A673 (cell line): ENCODE data around the gene OR13G1. TPM values are rescaled to one million over a fixed set of nuclear protein-coding genes. Genes with fewer than 3 reads are reported as not detected.

Experiments
- BruUV-seq: library from RNA; stranded (reverse); fragments of 400-500 nt; replicated peaks from 2 replicates; lab custom pipeline; 2021; lab: Mats Ljungman, UMichigan
- CTCF ChIA-PET: fragments of 300-600 bp; sonication (Branson Sonifier 250); formaldehyde crosslinking; loops from one replicate; lab custom pipeline; 2022; ENCODE audit warnings: antibody characterized with exemption; lab: Charles Lee
- POLR2A ChIA-PET: fragments of 300-600 bp; sonication (Branson Sonifier 250); formaldehyde crosslinking; loops from one replicate; lab custom pipeline; 2022; ENCODE audit warnings: antibody characterized with exemption; ENCODE audit not compliant: low non-redundant PET; lab: Charles Lee
- DNase-seq: peaks from one replicate; pipeline ENCODE4 v3.0.0-alpha.2; 2015; ENCODE audit warnings: low spot score
- H3K27ac ChIP-seq: fragments of 200-600 bp; sonication (generic); 2 replicates; pipeline ENCODE4 v1.5.1; 2016; ENCODE audit warnings: mixed run types, low read depth, mild to moderate bottlenecking, mixed read lengths, antibody characterized with exemption, low read length; ENCODE audit not compliant: poor library complexity, severe bottlenecking
- H3K27me3 ChIP-seq: fragments of 200-600 bp; sonication (generic); replicated peaks from 2 replicates; pipeline ENCODE4 v1.6.1; 2017; ENCODE audit warnings: mixed run types, low read depth, mild to moderate bottlenecking, mixed read lengths, antibody characterized with exemption, low read length; ENCODE audit not compliant: insufficient read depth, poor library complexity
- H3K36me3 ChIP-seq: fragments of 200-600 bp; sonication (generic); 2 replicates; pipeline ENCODE4 v1.6.1; 2016; ENCODE audit warnings: mixed run types, mild to moderate bottlenecking, mixed read lengths, antibody characterized with exemption, low read length; ENCODE audit not compliant: insufficient read depth, poor library complexity, severe bottlenecking
- H3K4me1 ChIP-seq: fragments of 200-600 bp; sonication (generic); 2 replicates; pipeline ENCODE4 v1.6.1; 2017; ENCODE audit warnings: mixed run types, mild to moderate bottlenecking, mixed read lengths, antibody characterized with exemption, low read length; ENCODE audit not compliant: insufficient read depth, poor library complexity, severe bottlenecking
- H3K4me3 ChIP-seq: fragments of 200-600 bp; sonication (generic); 2 replicates; pipeline ENCODE4 v1.5.1; 2016; ENCODE audit warnings: low read depth, mixed run types, mild to moderate bottlenecking, mixed read lengths, low read length; ENCODE audit not compliant: poor library complexity, severe bottlenecking
- H3K9me3 ChIP-seq: fragments of 200-600 bp; sonication (generic); 2 replicates; pipeline ENCODE4 v1.6.1; 2016; ENCODE audit warnings: mixed run types, low read depth, mild to moderate bottlenecking, mixed read lengths, antibody characterized with exemption, low read length; ENCODE audit not compliant: poor library complexity, severe bottlenecking
- CTCF ChIP-seq: fragments of 300-800, 200-600 bp; sonication (generic); conservative IDR thresholded peaks from 2 replicates; pipeline ENCODE4 v1.5.1; 2017; ENCODE audit warnings: low read depth, mild to moderate bottlenecking, antibody characterized with exemption, low read length, moderate library complexity, mixed read lengths
- EZH2 ChIP-seq: fragments of 200-600 bp; sonication (generic); IDR thresholded peaks from 2 replicates; pipeline ENCODE4 v1.6.1; 2017; ENCODE audit warnings: borderline replicate concordance, low read depth, mild to moderate bottlenecking, mixed read lengths, antibody characterized with exemption, low read length; ENCODE audit not compliant: poor library complexity, severe bottlenecking
- intact Hi-C: fragments of 100-400 bp; cut with micrococcal nuclease; formaldehyde crosslinking; loops from one replicate; pipeline ENCODE4 v1.10.0; 2022; ENCODE audit not compliant: unreplicated experiment
- total RNA-seq: library from RNA; stranded (reverse); gene quantifications from 2 replicates; pipeline ENCODE4 v1.2.3, GENCODE V29; 2021

Gene OR13G1
- total RNA-seq, 1 experiment from 2014 or later: not detected

- Histone ChIP-seq H3K36me3 (no peaks in the 10 kb centered on the region), H3K9me3 (no peaks in the 10 kb centered on the region), H3K27me3 (no peaks in the 10 kb centered on the region), H3K4me3 (no peak overlapping the region), H3K4me1 (no peaks in the 10 kb centered on the region), H3K27ac (no peak overlapping the region)
- POLR2A ChIA-PET: no interaction called here
- no TSS peak for BruUV-seq
- CTCF ChIA-PET: no interaction called here
- intact Hi-C loops: no loop called here
- no peak for DNase-seq
- TF ChIP-seq EZH2: no peak
- no peak for TF ChIP-seq CTCF
These were observed 632 bp upstream of the OR13G1 start for GRCh38 chr1:247680171-247680570.

- CTCF ChIA-PET: no interaction called here
- H3K27ac ChIP-seq: no peak overlapping the region
- BruUV-seq: no TSS peak
These were observed 10.3 kb downstream of the OR13G1 start for GRCh38 chr1:247669225-247669624.

GRCh38 chr1:247656221-247656875, 23.2 kb downstream of the OR13G1 start:
- Histone ChIP-seq H3K4me3 (no peak overlapping the region), H3K27ac (no peak overlapping the region), H3K9me3 (no peaks in the 10 kb centered on the region), H3K4me1 (no peaks in the 10 kb centered on the region), H3K36me3 (no peaks in the 10 kb centered on the region), H3K27me3 (no peaks in the 10 kb centered on the region)
- intact Hi-C loops: no loop called here
- DNase-seq: no peak
- ChIA-PET CTCF (no interaction called here), POLR2A (no interaction called here)
- TF ChIP-seq EZH2 (no peak), CTCF (no peak)
- BruUV-seq: no TSS peak

More at GRCh38 chr1:247669225-247669624, 10.3 kb downstream of the OR13G1 start:
- intact Hi-C loops: no loop called here
- TF ChIP-seq CTCF (no peak), EZH2 (no peak)
- DNase-seq: no peak
- Histone ChIP-seq H3K27me3 (no peaks in the 10 kb centered on the region), H3K36me3 (no peaks in the 10 kb centered on the region), H3K9me3 (no peaks in the 10 kb centered on the region), H3K4me3 (no peak overlapping the region), H3K4me1 (no peaks in the 10 kb centered on the region)
- POLR2A ChIA-PET: no interaction called here
